HG03575 (cell line): ENCODE data around the gene PHLDB1.

Source experiments
- ATAC-seq: cut with Tn5 transposase; IDR thresholded peaks from one replicate; pipeline ENCODE4 v1.9.1; 2021; ENCODE audit not compliant: unreplicated experiment, insufficient number of reproducible peaks, low FRiP score; ENCODE audit errors: extremely low read depth

Gene PHLDB1

GRCh38 chr11:118696673-118697226 lies 89.3 kb downstream of the PHLDB1 start:
- no peak for ATAC-seq

- ATAC-seq = no peak
These were observed 89.9 kb downstream of the PHLDB1 start for GRCh38 chr11:118697346-118697745.

- no peak for ATAC-seq
These were observed 92.2 kb downstream of the PHLDB1 start for GRCh38 chr11:118699506-118700220.

GRCh38 chr11:118703563-118704106 lies 96.2 kb downstream of the PHLDB1 start:
- ATAC-seq = no peak

GRCh38 chr11:118705111-118705741 lies 97.8 kb downstream of the PHLDB1 start:
- no peak for ATAC-seq

- no peak for ATAC-seq
These were observed 98.6 kb downstream of the PHLDB1 start for GRCh38 chr11:118705791-118706545.

- ATAC-seq = no peak
These were observed 99.1 kb downstream of the PHLDB1 start for GRCh38 chr11:118706546-118706825.
